ENCODE results near the gene NLRP6.

GRCh38 chr11:316891-317301 is 38.7 kb downstream of the NLRP6 start:
- TF ChIP-seq POLR2A (IDR thresholded peaks at IDR 0.05), result no peak
- no peak for TF ChIP-seq CTCF (IDR thresholded peaks at IDR 0.05)
